Measurements from ENCODE around the gene GRB2.

Gene GRB2

DNA sequence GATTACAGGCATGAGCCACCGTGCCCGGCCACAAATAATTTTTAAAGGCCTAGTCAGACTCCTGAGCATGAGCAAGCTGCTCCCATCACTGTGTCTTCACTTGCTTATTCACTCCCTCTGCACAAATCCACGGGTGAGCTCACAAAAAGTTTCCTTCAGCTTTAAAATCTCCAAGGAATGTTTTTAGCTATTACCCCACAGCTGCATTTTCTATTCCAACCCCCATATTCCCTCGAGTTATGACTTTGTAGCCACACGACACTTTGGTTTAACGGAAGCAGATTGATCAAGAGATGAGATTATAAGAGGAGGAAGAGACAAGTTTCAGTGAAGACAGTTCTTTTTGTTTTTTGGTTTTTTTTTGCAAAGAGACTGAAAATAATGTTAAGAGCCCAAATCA lies 67.1 kb downstream of the GRB2 start:
- no peak overlapping the region for H3K4me3 ChIP-seq (ENCODE audit: low read depth, low read length)
- TF ChIP-seq, protein P1, sequence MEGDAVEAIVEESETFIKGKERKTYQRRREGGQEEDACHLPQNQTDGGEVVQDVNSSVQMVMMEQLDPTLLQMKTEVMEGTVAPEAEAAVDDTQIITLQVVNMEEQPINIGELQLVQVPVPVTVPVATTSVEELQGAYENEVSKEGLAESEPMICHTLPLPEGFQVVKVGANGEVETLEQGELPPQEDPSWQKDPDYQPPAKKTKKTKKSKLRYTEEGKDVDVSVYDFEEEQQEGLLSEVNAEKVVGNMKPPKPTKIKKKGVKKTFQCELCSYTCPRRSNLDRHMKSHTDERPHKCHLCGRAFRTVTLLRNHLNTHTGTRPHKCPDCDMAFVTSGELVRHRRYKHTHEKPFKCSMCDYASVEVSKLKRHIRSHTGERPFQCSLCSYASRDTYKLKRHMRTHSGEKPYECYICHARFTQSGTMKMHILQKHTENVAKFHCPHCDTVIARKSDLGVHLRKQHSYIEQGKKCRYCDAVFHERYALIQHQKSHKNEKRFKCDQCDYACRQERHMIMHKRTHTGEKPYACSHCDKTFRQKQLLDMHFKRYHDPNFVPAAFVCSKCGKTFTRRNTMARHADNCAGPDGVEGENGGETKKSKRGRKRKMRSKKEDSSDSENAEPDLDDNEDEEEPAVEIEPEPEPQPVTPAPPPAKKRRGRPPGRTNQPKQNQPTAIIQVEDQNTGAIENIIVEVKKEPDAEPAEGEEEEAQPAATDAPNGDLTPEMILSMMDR (IDR thresholded peaks at IDR 0.05; ENCODE audit: control insufficient read depth, extremely low read depth, insufficient read depth), result no peak
- DNase-seq (ENCODE audit: low read depth), result no peak

DNA sequence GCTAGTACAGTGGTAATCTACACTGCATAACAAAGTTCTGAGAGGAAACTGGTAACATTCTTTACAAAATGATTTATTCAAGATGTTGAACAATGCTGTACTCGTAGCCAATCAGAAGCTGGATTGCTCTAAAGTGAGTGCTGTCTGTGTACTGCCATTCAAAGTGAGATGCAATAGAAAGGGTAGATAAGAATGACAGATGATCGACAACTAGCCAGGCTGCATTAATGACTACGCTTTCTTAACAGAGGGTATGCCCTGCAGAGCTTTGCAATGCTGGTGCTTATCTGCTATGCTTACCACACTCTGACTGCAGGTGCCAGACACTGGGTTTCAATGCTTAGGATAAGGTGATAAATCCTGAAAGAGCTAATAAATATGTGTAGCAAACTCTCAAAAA lies 70.2 kb downstream of the GRB2 start:
- no peak for DNase-seq (ENCODE audit: low read depth)
- TF ChIP-seq, protein P1 (IDR thresholded peaks at IDR 0.05; ENCODE audit: control insufficient read depth, extremely low read depth, insufficient read depth), result no peak
- no peak overlapping the region for H3K4me3 ChIP-seq (ENCODE audit: low read depth, low read length)

DNA sequence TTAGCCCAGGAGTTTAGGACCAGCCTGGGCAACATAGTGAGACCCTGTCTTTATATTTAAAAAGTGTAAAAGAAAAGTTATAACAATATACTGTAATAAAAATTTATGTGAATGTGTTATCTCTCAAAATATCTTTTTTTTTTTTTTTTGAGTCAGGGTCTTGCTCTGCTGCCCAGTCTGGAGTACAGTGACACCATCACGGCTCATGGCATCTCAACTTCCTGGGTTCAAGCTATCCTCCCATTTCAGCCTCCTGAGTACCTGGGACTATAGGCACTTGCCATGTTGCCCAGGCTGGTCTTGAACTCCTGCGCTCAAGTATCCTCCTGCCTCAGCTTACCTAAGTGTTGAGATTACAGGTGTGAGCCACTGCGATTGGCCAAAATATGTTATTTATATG lies 70.8 kb downstream of the GRB2 start:
- TF ChIP-seq, protein P1 (IDR thresholded peaks at IDR 0.05; ENCODE audit: control insufficient read depth, extremely low read depth, insufficient read depth), result no peak
- DNase-seq (ENCODE audit: low read depth), result no peak
- H3K4me3 ChIP-seq (ENCODE audit: low read depth, low read length), result no peak overlapping the region

DNA sequence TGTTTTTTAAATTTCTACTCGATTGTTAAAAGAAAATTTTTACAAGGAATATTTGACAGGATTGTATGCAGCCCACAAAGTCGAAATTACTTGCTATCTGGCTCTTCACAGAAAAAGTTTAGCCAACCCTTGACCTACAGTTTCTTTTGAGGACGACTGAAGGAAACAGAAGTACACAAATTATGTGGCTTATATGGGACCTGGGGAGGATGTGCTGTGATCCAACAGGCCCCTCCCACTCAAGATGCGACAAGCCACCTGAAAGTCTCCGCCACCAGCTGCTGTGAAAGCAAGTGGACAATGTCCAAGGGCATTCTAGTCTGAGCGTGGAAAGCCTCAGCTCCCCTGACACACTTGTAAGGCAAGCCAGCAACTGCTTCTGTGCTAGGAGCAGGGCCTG lies 73.8 kb downstream of the GRB2 start:
- TF ChIP-seq, protein P1 (IDR thresholded peaks at IDR 0.05; ENCODE audit: control insufficient read depth, extremely low read depth, insufficient read depth), result no peak
- no peak overlapping the region for H3K4me3 ChIP-seq (ENCODE audit: low read depth, low read length)
- no peak for DNase-seq (ENCODE audit: low read depth)

DNA sequence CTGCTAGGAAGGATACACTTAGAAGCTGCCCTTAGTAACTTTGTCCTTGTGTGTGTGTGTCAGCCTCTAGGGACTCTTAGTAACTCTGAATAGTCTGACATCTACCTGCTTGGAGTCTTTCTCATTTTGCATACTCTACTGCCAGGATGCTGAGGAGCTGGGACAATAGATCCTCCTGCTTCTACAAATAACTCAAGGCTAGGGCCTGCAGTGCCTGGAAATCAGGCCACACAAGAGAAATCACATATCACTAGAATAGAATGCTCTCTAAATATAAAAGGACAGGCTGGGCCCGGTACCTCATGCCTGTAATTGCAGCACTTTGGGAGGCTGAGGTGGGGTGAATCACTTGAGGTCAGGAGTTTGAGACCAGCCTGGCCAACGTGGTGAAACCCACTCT lies 77.7 kb downstream of the GRB2 start:
- no peak overlapping the region for H3K4me3 ChIP-seq (ENCODE audit: low read depth, low read length)
- no peak for DNase-seq (ENCODE audit: low read depth)
- TF ChIP-seq, protein P1 (IDR thresholded peaks at IDR 0.05; ENCODE audit: control insufficient read depth, extremely low read depth, insufficient read depth), result no peak

DNA sequence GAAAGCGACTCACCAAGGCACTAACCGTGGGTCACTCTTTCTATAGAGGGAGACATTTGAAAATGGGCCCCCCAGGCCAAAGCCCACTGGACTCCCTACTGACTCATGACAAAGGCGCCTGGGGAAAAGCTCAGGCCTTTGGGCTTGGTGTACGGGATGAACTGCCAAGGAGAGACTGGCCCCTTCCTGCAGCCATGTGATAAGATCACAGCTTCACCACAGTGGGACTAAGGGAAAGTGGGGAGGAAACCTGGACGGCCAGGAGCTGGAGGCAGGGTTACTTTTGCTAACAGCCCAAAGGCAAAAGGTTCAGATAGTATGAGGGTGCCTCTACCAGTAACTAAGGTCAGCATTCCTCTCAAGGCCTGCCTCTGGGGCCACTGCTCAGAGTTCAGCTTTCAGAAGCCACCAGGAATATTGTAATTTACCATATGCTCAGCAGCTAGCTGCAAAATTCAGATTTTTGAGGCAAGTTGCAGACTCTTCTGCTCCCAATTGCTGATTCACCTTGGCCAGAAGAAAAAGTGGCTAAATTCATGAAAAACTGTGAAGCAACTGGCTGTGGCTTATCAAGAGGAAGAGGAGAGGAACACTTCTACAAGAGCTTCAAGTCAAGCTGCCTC lies 79.1 kb downstream of the GRB2 start:
- no peak overlapping the region for H3K4me3 ChIP-seq (ENCODE audit: low read depth, low read length)
- TF ChIP-seq, protein P1 (IDR thresholded peaks at IDR 0.05; ENCODE audit: control insufficient read depth, extremely low read depth, insufficient read depth), result no peak
- DNase-seq (ENCODE audit: low read depth), result no peak

DNA sequence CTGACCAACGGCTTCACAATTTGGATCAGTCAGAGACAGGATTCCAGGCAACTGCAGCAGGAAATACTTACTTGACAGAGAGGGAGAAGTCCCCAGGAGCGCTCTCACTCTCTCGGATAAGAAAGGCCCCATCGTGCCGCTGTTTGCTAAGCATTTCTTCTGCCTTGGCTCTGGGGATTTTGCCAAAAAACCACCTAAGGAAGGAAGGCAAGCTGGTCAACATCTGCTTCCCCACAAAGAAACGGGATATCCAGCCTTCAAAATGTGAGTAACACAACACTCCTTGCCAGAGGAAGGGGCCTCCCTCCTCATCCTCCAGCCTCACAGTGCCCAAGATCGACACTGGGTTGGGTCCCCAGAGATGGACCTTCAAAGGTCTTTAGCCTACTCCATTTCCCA lies 79.7 kb downstream of the GRB2 start:
- no peak overlapping the region for H3K4me3 ChIP-seq (ENCODE audit: low read depth, low read length)
- TF ChIP-seq, protein P1 (IDR thresholded peaks at IDR 0.05; ENCODE audit: control insufficient read depth, extremely low read depth, insufficient read depth), result no peak
- DNase-seq (ENCODE audit: low read depth), result no peak
